ENCODE measurements around the gene RABGAP1L. TPM values are rescaled to one million over a fixed set of nuclear protein-coding genes. Genes with fewer than 3 reads are reported as not detected.

The RABGAP1L gene
- 100 to 1,000 TPM in 1 of 4 donors, 10 to 100 TPM in 3; 48.2 to 102 (median 59.1) TPM for total RNA-seq

DNA sequence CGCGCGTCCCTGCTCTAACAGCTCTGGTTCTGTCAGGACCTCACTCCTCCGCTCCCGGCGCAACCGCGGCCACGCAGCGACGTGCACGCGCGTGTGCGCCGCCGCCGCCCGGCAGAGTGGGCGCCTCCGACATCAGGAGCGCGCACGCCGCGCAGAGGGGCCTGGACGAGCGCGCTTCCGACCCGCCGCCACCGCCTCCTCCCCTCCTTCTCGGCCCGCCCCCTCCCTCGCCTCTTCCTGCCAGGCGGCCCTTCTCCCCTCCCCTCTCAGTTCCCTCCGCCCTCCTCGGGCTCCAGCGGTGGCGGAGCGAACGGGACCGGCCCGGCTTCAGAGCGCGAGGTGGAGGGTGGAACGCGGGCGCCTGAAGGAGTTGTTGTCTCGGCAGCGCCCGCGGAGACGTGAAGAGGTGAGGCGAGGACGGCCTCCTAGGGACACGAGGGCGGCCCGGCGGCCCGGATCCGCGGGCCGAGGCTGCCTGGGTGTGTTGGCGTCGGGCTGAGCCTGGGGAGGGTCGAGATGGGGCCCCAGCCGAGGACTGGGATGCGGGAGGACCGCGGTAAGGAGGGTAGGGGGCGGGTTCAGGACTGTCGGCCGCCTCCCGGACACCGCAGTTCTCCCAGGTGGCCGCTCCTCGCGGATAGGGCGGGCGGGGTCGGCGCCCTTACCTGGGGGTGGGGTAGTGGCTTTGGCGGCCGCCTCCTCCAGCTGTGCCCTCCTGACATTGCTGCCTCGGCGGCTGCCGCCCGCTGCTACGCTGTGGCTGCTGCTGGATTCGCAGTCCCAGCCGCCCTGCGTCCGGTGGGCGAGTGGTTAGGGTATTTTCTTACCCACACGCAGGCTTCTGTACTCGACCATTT lies at the start of gene RABGAP1L:
Gene RABGAP1L (plus strand): TSS at position 269 of the 857 bp plus-strand sequence.
- peak within 1 kb of the TSS; percentile 91 for H3K27ac ChIP-seq
- no peaks in the 10 kb centered on the region for H3K9me3 ChIP-seq
- TF ChIP-seq, protein P1, sequence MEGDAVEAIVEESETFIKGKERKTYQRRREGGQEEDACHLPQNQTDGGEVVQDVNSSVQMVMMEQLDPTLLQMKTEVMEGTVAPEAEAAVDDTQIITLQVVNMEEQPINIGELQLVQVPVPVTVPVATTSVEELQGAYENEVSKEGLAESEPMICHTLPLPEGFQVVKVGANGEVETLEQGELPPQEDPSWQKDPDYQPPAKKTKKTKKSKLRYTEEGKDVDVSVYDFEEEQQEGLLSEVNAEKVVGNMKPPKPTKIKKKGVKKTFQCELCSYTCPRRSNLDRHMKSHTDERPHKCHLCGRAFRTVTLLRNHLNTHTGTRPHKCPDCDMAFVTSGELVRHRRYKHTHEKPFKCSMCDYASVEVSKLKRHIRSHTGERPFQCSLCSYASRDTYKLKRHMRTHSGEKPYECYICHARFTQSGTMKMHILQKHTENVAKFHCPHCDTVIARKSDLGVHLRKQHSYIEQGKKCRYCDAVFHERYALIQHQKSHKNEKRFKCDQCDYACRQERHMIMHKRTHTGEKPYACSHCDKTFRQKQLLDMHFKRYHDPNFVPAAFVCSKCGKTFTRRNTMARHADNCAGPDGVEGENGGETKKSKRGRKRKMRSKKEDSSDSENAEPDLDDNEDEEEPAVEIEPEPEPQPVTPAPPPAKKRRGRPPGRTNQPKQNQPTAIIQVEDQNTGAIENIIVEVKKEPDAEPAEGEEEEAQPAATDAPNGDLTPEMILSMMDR (IDR thresholded peaks at IDR 0.05) = no peak
- peak in 2 of 3 donors; percentile 39 to 66 for TF ChIP-seq POLR2AphosphoS5 (IDR thresholded peaks at IDR 0.05)
- H3K36me3 ChIP-seq = no peaks in the 10 kb centered on the region
- under 1% methylated on average over 62 of the region's 98 CpGs for WGBS
- peak within 1 kb of the TSS; percentile 99 for H3K4me3 ChIP-seq
- DNase-seq (ENCODE audit: low spot score in 2 of 2) = peak; percentile 95 to 96
- no peaks in the 10 kb centered on the region for H3K27me3 ChIP-seq
- peaks cover 19% of the 10 kb centered on the region for H3K4me1 ChIP-seq

DNA sequence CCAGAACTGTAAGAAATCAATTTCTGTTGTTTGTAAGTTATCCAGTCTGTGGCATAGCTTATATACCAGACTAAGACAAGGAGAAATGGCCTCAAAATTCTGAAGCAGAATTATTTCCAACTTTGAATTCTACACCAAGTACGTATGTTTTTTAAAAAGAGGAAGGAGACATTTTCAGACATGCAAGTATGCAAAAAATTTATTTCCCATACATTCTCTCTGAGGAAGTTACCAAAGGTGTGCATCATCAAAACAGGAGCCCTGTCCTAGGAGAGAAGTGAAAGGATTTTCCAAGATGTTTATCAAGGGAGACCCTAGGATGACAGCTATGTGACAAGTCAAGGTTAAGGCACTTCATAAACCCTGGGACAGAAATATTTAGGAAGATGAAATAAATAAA lies 49.3 kb upstream of the RABGAP1L start:
- WGBS = 80% methylated on average over 1 of the region's 1 CpG
- no peak overlapping the region for H3K27ac ChIP-seq
- DNase-seq (ENCODE audit: low spot score in 2 of 2) = no peak
- H3K36me3 ChIP-seq = no peaks in the 10 kb centered on the region
- no peaks in the 10 kb centered on the region for H3K27me3 ChIP-seq
- no peaks in the 10 kb centered on the region for H3K4me1 ChIP-seq
- no peak overlapping the region for H3K4me3 ChIP-seq
- no peaks in the 10 kb centered on the region for H3K9me3 ChIP-seq
- TF ChIP-seq EP300 (IDR thresholded peaks at IDR 0.05) (no peak), POLR2AphosphoS5 (IDR thresholded peaks at IDR 0.05) (no peak), POLR2A (IDR thresholded peaks at IDR 0.05) (no peak)
- TF ChIP-seq, protein P1 (IDR thresholded peaks at IDR 0.05) = no peak

DNA sequence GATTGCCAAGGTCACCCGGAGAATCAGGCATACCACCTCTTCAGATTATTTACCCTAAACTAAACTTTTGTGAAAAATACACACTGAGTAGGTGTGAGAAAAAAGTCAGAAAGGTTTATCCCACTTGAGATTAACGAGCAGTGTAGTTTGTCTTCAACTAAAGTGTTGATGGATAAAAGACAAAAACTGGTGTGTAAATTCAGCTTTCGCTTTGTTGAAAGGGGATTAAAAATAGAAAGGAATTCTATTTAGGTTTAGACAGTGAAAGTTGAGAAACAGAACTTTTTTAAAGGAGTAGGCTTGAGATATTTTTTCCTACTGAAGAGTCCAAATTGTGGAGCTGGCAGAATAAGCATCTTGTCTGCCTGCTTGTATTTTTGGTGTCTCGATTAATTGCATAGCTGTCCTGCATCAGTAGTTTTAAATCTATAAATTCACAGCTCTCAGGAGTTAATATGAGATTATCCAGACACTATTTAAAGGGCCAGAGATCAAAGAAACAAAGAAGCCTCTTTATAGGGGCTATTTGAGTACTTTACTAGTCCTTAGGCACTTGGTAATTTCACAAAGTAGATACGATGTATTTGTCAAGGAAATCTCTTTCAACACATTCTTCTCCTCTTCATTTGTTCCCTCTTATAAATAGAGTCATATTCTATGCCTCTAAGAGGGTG lies 46.7 kb upstream of the RABGAP1L start:
- WGBS = 48% methylated on average over 5 of the region's 5 CpGs

DNA sequence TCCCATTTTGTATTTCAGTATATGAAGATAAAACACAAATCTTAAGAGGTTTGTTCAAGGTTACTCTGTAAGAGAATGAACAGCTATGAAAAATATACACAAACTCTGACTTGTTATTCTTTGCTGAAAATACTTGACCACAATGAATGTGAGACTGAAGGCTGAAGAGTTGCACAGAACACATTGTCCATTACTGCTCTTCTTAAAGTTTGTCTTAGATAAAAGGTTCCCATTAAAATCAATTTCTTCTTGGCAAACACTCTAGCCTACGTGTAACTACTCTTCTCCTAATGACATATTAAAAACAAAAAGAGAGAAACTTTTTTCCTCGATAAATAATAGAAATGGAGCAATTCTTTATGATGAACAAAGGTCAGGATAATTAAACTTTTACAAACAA lies 45.2 kb upstream of the RABGAP1L start:
- 83% methylated on average over 2 of the region's 2 CpGs for WGBS
- H3K9me3 ChIP-seq = no peaks in the 10 kb centered on the region
- no peaks in the 10 kb centered on the region for H3K4me1 ChIP-seq
- no peak for DNase-seq (ENCODE audit: low spot score in 2 of 2)
- H3K27ac ChIP-seq = no peak overlapping the region
- no peaks in the 10 kb centered on the region for H3K27me3 ChIP-seq
- TF ChIP-seq POLR2AphosphoS5 (IDR thresholded peaks at IDR 0.05) (no peak), EP300 (IDR thresholded peaks at IDR 0.05) (no peak), POLR2A (IDR thresholded peaks at IDR 0.05) (no peak)
- TF ChIP-seq, protein P1 (IDR thresholded peaks at IDR 0.05) = no peak
- no peak overlapping the region for H3K4me3 ChIP-seq
- H3K36me3 ChIP-seq = no peaks in the 10 kb centered on the region

More for the DNA sequence above, 46.7 kb upstream of the RABGAP1L start:
- no peak for DNase-seq (ENCODE audit: low spot score in 2 of 2)
- Histone ChIP-seq H3K4me1 (no peaks in the 10 kb centered on the region), H3K36me3 (no peaks in the 10 kb centered on the region), H3K27me3 (no peaks in the 10 kb centered on the region), H3K9me3 (no peaks in the 10 kb centered on the region), H3K27ac (no peak overlapping the region), H3K4me3 (no peak overlapping the region)
- TF ChIP-seq EP300 (IDR thresholded peaks at IDR 0.05) = no peak

DNA sequence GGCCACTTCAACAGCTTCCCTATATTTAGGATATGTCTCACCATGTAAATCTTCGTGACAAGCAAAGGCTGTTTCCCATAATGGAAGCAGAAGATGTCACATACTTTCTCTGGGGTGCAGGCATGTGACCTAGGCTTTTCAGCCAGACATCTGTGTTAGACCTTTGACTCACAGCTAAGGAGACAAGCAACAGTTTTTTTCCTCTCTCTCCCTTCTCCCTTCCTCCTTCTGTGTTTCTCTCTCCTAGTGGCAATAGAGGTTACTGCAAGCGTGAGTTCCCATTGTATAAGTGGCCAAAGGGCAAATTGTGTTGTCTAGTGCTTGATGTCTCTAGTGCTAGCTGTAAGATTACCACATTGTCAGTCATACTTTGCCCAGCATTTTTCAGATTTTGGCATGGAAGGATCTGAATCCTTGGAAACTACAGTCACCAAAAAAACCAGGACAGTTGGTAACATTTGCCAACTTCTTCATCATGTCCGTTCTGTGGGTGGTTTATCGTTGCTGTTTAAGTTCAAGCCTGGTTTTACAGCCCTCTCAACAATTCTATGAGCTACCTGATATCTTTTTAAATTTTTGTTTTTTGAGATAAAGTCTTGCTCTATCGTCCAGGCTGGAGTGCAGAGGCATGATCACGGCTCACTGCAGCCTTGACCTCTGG lies 44.4 kb upstream of the RABGAP1L start:
- TF ChIP-seq POLR2A (IDR thresholded peaks at IDR 0.05) = no peak
- TF ChIP-seq, protein P1 (IDR thresholded peaks at IDR 0.05) = peak in 1 of 2 donors; percentile 64
- no peaks in the 10 kb centered on the region for H3K9me3 ChIP-seq
- no peaks in the 10 kb centered on the region for H3K36me3 ChIP-seq
- 67% methylated on average over 6 of the region's 6 CpGs for WGBS
- H3K27ac ChIP-seq = no peak overlapping the region
- no peak overlapping the region for H3K4me3 ChIP-seq
- H3K4me1 ChIP-seq = no peaks in the 10 kb centered on the region
- no peaks in the 10 kb centered on the region for H3K27me3 ChIP-seq
- no peak for DNase-seq (ENCODE audit: low spot score in 2 of 2)
